Measurements from ENCODE around the gene RAPGEF4. TPM values are rescaled to one million over a fixed set of nuclear protein-coding genes. Genes with fewer than 3 reads are reported as not detected.

The RAPGEF4 gene
- total and polyA plus RNA-seq, 2 of the 4 experiments (the other 2 are of a cell fraction) = 1.7 to 3.2 TPM

GRCh38 chr2:172848519-172848918 lies 112.9 kb downstream of the RAPGEF4 start:
- Histone ChIP-seq H2BK15ac (ENCODE audit: low read depth, low read length) (no peak overlapping the region), H3K79me1 (ENCODE audit: low read depth in 1 of 2, low read length in 2 of 2) (no peaks in the 10 kb centered on the region), H2AFZ (replicated peaks; ENCODE audit: low read length, poor library complexity) (no peak overlapping the region), H3K56ac (ENCODE audit: extremely low read depth, insufficient read depth, low read length) (no peak overlapping the region), H3K27me3 (ENCODE audit: control insufficient read depth, insufficient read depth, low read length) (no peaks in the 10 kb centered on the region), H3K14ac (replicated peaks; ENCODE audit: low read depth, low read length) (no peak overlapping the region), H3K9me3 (ENCODE audit: control insufficient read depth, insufficient read depth, low read length) (no peaks in the 10 kb centered on the region; the same call in 1 of the 2 replicates), H3K9me1 (ENCODE audit: insufficient read depth, low read length) (no peaks in the 10 kb centered on the region), H3K4me1 (ENCODE audit: control insufficient read depth, insufficient read depth, low read length) (no peaks in the 10 kb centered on the region), H4K5ac (ENCODE audit: low read depth, low read length) (peak overlapping the region; percentile 20; the same call in 1 of the 2 replicates), H2AK5ac (ENCODE audit: low read depth, low read length) (no peak overlapping the region), H2AK9ac (replicated peaks; ENCODE audit: low read depth, low read length, poor library complexity) (no peak overlapping the region), H4K91ac (ENCODE audit: insufficient read depth, low read depth, low read length) (no peak overlapping the region), H2BK5ac (ENCODE audit: low read depth, low read length, poor library complexity, severe bottlenecking) (no peak overlapping the region), H4K8ac (ENCODE audit: low read depth in 2 of 2, low read length in 2 of 2) (no peak overlapping the region), H2BK120ac (ENCODE audit: low read depth, low read length) (no peak overlapping the region), H3K23ac (ENCODE audit: low read depth, low read length) (no peak overlapping the region), H3K27ac (ENCODE audit: insufficient read depth, low read length) (no peak overlapping the region), H3K36me3 (ENCODE audit: control insufficient read depth, insufficient read depth, low read length) (no peaks in the 10 kb centered on the region), H4K20me1 (ENCODE audit: insufficient read depth, low read length) (no peaks in the 10 kb centered on the region), H3K18ac (ENCODE audit: low read depth, low read length) (no peak overlapping the region), H3K4me3 (ENCODE audit: insufficient read depth, low read depth, low read length) (no peak overlapping the region), H3K9ac (ENCODE audit: low read depth, low read length) (no peak overlapping the region), H3K4me2 (ENCODE audit: low read depth, low read length) (no peak overlapping the region), H2BK20ac (ENCODE audit: low read depth, low read length) (no peak overlapping the region), H3K4ac (ENCODE audit: low read depth, low read length) (no peak overlapping the region)
- no CpG with 5 or more reads among the region's 2 CpGs for WGBS, 2 experiments (ENCODE audit: extremely low coverage in 2 of 2, insufficient read length in 1 of 2)
- POLR2A ChIA-PET (ENCODE audit: unreplicated experiment) = no interaction called here
- dilution Hi-C loops (cut with HindIII; ENCODE audit: low sequenced_read_pairs, unreplicated experiment) = no loop called here
- in situ Hi-C loops (cut with MboI; ENCODE audit: low sequenced_read_pairs) = no loop called here
- DNase-seq (no peak), ATAC-seq (ENCODE audit: low read depth) (no peak)
- CTCF ChIA-PET = interaction anchor here (0.9 kb wide), 1 partner anchor 12 kb away, joined by 3 read pairs; no protein-coding TSS in a partner anchor
- intact Hi-C loops (cut with micrococcal nuclease) = no loop called here
- BruUV-seq (replicated peaks) = no TSS peak
- TF ChIP-seq RCOR1 (IDR thresholded peaks at IDR 0.05; ENCODE audit: insufficient replicate concordance, low read length) (no peak), MAFK (IDR thresholded peaks at IDR 0.05; ENCODE audit: low read depth, low read length) (no peak), NFE2L2 (IDR thresholded peaks at IDR 0.05; ENCODE audit: low read depth, low read length) (no peak), CHD1 (IDR thresholded peaks at IDR 0.05; ENCODE audit: low read depth, low read length) (no peak)

Data from IMR-90 (cell line).